HS-5 (cell line): ENCODE data around the gene NT5E.
"Not testable (repeated sequence)": the region's sequence is repeated elsewhere in the genome, so short reads cannot be mapped to it uniquely, and the experiment has no call there.

Experiments used
- DNase-seq: peaks from one replicate; pipeline ENCODE4 v3.0.0-alpha.2; 2012; ENCODE audit warnings: low read depth

NT5E gene

GRCh38 chr6:85493389-85493788, 43.5 kb downstream of the NT5E start:
- DNase-seq: no peak

DNA sequence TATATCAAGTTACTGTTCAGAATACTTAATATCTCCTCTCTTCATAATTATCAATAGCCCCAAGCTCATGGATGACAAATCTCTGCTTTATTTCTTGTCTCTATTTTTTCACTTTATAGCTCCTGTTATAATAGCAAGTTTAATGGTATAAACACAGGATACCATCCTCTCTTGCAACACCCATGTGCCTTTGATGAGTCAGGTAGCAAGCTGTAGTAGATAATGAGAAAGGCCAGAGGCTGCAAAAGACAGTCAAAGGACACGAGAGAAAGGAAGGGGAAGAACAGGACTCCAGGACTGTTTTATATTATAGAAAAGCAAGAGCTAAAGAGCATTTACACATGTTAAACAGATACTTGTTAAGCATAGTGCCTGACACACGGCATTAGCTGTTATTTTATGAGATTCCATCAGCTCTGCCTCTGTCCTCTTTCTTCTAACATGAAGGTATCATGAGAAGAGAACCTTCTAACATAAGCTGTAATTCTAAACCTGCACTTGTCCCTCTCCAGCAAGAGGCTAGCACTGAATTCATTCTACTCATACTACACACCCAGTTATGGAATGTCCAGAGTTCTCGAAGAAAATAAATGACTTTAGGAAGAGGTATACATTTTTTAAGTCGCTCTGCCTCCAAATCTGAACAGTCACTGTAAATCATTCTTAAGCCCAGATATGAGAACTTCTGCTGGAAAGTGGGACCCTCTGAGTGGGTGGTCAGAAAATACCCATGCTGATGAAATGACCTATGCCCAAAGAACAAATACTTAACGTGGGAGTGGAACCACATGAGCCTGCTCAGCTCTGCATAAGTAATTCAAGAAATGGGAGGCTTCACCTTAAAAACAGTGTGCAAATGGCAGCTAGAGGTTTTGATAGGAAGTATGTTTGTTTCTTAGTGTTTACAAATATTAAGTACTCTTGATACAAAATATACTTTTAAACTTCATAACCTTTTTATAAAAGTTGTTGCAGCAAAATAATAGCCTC, 45.0 kb downstream of the NT5E start:
- no peak for DNase-seq

DNA sequence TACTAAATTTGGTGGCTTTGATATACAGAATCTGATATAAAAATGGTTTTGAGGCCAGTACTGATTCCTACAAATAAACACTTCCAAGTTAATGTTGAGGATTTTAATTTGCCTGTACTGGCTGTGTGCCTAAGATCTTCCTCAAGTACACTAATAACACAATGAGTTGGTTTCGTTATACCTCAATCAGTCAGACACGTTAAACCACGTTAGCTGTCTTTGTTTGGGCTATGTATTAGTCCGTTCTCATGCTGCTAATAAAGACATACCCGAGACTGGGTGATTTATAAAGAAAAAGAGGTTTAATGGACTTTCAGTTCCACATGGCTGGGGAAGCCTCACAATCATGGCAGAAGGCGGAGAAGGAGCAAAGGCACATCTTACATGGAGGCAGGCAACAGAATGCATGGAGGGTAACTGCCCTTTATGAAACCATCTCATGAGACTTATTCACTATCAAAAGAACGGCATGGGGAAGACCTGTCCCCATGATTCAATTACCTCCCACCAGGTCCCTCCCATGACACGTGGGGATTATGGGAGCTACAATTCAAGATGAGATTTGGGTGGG, 46.2 kb downstream of the NT5E start:
- DNase-seq: no peak

DNA sequence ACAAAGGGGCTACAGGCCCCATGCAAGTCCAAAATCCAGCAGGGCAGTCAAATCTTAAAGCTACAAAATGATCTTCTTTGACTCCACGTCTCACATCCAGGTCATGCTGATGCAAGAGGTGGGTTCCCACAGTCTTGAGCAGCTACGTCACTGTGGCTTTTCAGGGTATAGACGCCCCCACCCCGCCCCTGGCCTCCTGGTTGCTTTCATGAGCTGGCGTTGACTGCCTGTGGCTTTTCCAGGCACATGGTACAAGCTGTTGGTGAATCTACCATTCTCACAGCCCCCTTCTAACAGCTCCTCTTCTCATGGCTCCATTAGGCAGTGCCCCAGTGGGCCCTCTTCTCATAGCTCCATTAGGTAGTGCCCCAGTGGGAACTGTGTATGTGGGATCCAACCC, 47.0 kb downstream of the NT5E start:
- DNase-seq: no peak

DNA sequence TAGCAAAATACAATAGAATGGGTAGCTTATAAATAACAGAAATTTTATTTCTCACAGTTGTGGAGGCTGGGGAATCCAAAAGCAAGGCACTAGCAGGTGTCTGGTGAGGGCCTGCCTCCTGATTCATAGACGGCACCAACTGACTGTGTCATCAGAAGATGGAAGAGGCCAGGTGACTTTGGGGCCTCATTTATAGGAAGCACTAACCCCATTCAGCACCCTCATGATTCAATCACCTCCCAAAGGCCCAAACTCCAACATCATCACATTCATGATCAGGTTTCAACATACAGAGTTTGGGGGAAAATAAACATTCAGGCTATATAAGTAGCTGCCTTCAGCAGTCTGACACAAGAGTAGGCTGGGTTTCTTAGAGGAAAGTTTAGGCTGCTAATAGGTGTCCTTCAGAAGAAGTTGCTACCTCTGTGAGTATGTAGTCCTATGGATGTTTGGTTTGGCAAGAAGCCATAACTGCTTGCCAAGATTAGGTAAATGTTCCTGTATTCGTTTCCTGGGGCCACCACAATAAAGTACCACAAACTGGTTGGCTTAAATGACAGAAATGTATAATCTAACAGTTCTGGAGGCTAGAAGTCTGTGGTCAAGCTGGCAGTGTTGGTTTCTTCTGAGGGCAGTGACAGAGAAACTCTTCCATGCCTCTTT, 48.8 kb downstream of the NT5E start:
- no peak for DNase-seq

- DNase-seq: no peak
These were observed 56.7 kb downstream of the NT5E start for GRCh38 chr6:85506441-85507093.

DNA sequence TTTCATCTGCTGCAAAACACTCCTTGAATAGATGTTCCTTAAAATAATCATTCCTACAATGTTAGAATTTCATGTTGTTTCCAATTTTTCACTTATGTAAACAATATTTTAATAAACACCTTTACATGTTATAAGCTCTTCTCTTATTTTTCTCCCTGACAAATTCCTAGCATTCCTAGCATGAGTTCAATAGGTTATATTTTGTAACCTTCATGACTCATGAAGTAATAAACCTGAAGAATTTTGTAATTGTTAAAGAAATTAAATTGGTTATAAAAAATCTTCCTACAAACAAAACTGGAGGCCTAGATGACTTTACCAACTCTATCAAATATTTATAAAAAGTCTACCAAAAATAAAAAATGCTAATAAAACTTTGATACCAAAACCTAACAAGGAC, 66.3 kb downstream of the NT5E start:
- peak; percentile 36 for DNase-seq

- DNase-seq: not testable (repeated sequence)
These were observed 74.4 kb downstream of the NT5E start for GRCh38 chr6:85524281-85524680.

GRCh38 chr6:85537055-85537494, 87.2 kb downstream of the NT5E start:
- DNase-seq: no peak

GRCh38 chr6:85544776-85545175, 94.9 kb downstream of the NT5E start:
- no peak for DNase-seq
